GM18873 (cell line): ENCODE results near the gene LMTK3.

Experiments used
- ATAC-seq: cut with Tn5 transposase; IDR thresholded peaks from one replicate; pipeline ENCODE4 v1.9.1; 2021; ENCODE audit warnings: mild to moderate bottlenecking, moderate library complexity, moderate number of reproducible peaks; ENCODE audit not compliant: unreplicated experiment, low FRiP score

LMTK3 gene

DNA sequence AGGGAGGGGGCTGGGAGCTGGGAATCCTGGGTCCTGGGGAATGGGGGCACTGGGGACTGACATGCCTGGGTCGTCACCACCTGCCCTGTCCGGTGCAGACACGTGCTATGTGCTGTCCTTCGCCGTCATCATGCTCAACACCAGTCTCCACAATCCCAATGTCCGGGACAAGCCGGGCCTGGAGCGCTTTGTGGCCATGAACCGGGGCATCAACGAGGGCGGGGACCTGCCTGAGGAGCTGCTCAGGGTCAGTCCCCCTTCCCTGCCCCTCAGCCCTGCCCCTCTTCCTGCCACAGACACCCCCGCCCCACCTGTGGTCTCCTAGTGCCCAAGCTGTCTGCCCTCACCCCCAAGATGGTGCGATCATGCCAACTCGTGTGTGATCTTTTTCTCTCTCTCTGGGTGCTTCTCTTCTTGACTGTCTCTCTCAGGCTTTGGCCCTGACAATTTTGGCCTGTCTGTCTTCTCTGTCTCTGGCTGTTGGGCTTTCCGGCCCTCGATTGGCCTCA, 37.5 kb downstream of the LMTK3 start:
- no peak for ATAC-seq

DNA sequence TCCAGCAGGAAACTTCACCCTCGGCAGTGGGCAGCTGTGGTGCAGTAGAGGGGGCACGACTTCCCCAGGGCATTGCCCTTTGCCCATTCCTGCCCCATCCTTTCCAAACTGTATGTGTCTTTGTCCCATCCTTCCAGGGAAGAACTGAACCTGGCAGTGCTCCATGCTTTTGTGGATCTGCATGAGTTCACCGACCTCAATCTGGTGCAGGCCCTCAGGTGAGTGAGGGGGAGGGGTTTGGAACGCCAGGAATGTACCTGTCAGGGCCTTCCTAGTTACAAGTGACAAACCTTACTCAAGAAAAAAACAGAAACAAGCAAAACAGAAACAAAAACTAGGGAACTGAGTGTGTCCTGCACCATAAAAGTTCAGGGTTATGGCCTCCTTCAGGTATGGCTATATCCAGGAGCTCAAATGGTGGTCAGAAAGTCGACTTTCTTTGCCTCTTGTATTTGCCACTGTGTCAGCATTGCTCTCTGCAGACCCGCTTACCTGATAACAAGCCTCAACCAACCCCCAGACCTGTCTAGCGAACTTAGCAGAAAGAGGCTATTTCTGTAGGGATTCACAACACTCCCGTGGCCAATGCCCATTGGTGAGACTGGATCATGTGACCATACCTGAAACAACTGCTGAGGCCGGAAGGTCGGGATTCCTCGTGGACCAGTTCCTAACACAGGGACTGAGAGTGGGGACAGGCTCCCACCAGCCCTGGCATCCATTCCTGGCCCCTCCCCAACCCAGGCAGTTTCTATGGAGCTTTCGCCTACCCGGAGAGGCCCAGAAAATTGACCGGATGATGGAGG, 38.3 kb downstream of the LMTK3 start:
- no peak for ATAC-seq

DNA sequence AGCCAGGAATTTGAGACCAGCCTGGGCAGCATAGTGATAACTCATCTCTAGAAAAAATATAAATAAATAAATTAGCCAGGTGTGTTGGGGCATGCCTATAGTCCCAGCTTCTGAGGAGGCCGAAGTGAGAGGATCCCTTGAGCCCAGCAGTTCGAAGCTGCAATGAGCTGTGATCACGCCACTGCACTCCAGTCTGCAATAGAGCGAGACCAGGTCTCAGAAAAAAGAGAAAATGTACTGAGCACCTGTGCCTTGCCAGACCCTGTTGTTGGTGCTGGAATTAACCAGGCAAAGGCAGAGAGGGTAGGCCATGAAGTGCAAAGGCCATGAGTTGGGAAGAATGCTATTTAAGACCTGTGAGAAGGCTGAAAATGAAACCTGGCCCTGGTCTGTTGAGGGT, 39.8 kb downstream of the LMTK3 start:
- ATAC-seq, result no peak

DNA sequence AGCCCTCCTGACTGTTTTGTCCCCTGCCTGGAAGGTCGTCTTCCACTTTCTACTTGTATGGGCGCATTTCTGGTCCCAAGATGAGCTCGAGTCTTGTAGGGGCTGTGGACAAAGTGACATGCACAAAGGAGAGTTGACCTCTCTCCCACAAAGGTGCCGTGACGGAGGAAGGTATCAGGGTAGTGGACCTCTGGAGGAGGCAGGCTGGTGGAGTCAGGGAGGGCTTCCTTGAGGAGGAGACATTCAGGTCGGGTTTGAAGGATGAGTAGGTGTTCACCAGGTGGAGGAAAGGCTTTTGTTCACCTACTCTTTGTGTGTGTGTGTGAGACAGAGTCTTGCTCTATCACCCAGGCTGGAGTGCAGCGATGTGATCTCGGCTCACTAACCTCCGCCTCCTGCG, 40.8 kb downstream of the LMTK3 start:
- no peak for ATAC-seq

- ATAC-seq, result no peak
These were observed 41.5 kb downstream of the LMTK3 start for GRCh38 chr19:48469934-48470680.

DNA sequence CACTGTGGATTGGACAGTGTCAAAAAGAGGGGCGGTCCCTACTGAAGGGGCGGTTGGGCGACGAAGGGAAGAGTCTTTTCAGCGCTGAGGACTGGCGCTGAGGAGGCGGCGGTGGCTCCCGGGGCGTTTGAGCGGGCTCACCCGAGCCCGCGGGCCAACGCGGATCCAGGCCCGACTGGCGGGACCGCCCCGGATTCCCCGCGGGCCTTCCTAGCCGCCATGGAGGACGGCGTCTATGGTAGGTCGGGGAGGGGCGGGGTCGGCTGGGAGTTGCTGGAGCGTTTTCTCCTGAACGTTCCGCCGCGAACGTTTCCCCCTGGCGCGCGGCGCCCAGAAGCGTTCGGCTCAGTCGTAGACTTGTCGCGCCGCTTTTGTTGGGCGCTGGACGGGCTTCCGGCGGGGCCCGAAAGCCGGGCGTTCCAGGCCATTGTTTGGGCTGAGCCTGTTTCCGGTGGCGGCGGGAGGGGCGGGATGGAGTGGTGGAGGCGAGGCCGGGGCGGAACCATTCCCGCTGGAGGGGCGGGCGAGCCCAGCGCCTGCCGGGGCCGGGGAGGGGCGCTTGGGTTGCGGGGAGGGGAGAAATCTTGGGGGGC, 42.2 kb downstream of the LMTK3 start, which contains the start of gene CYTH2:
CYTH2 (plus strand) TSS at position 81 of the 593 bp plus-strand sequence; CDS start at position 220, 139 bp downstream.
- peak; percentile 10 for ATAC-seq

GRCh38 chr19:48468772-48469288, 42.8 kb downstream of the LMTK3 start:
- ATAC-seq, result peak; percentile 93

DNA sequence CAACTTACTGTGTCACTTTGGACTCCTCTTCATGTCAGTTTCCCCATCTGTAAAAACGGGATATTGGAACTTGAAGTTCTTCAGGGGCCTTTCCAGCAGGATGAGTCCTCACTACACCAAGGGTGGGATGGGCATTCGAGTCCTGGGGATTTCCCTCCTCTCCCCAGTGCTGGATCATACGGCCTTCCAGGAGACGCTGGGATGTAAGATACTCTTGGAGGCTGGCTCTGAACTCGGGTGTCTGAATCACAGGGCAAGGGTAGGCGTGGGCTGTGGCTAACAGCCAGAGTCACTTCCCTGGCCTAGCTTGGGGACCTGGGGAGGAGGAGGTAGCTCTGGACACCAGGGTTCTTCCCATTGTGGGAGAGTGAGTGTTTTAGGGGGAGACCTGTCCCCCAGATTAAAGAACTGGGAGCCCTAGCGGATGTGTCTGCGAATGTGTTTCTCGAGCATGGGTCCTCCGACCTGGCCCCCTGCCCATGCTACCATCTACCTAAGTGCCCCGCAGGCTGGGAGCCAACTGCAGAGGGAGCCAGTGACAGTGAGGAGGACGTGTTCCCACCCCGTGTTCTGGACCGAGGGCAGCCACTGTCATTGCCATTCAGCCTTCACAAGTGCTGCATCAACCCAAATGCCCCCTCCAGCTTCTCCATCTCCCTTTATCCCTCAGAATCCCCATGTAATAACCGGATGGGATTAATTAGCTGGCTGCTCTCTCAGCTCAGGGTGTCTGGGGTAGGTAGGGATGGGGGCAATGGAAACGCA, 44.9 kb downstream of the LMTK3 start:
- ATAC-seq, result no peak

GRCh38 chr19:48465215-48465614, 46.4 kb downstream of the LMTK3 start:
- ATAC-seq, result no peak

- no peak for ATAC-seq
These were observed 49.5 kb downstream of the LMTK3 start for GRCh38 chr19:48461982-48462655.

DNA sequence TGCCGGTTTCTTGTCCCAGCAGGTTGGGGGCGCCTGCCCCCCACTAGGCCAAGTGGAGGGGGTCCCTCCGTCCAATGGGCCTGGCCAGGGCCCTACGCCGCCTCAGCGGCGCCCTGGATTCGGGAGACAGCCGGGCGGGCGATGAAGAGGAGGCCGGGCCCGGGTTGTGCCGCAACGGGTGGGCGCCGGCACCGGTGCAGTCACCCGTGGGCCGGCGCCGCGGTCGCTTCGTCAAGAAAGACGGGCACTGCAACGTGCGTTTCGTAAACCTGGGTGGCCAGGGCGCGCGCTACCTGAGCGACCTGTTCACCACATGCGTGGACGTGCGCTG, 50.0 kb downstream of the LMTK3 start:
- ATAC-seq, result no peak

GRCh38 chr19:48458016-48458415, 53.6 kb downstream of the LMTK3 start:
- no peak for ATAC-seq

DNA sequence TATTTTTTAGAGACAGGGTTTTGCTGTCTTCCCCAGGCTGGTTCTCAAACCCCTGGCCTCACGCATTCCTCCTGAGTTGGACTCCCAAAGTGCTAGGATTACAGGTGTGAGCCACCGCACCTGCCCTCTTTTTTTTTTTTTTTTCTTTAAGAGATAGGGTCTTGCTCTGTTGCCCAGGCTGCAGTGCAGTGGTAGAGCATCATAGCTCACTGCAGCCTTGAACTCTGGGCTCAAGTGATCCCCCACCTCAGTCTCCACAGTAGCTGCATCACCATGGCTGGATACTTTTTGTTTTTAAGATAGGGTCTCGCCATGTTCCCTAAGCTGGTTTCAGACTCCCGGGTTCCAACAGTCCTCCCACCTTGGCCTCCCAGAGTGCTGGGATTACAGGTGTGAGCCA, 54.8 kb downstream of the LMTK3 start:
- no peak for ATAC-seq

DNA sequence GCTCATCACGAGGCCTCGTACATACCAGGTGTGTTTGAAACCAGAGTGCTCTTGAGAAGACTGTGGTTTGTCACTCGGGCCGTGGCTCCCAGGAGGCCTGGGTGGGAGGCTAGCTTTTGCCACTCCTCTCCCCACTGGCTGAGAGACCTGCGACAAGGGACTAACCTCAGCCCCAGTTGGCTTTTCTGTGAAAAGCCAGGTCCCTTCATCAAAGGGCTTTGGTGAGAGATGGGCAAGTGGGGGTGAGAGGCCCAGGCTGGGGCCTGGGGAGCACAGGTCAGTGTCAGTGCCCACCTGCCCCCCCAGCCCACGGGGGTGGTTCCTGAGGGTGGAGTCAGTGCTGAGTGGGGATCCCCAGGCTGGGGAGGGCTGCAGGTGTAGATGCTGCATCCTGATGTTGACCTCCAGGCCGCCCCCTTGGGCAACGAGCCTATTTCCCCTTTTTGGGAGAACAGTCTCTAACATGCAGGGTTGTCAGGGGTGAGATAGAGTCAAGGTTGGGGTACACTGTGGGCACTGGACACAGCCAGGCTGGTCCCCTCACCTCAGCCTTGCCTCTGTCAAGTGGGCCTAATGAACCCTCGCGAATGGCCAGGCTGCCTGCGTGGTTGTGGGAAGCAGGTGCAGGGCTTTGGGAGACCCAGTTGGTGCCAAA, 55.6 kb downstream of the LMTK3 start:
- ATAC-seq, result no peak

GRCh38 chr19:48455171-48455907, 56.3 kb downstream of the LMTK3 start, which contains the start of gene KCNJ14:
Gene KCNJ14 (plus strand): TSS chr19:48455574. CDS start chr19:48461725, 6,151 bp downstream.
- ATAC-seq, result no peak

DNA sequence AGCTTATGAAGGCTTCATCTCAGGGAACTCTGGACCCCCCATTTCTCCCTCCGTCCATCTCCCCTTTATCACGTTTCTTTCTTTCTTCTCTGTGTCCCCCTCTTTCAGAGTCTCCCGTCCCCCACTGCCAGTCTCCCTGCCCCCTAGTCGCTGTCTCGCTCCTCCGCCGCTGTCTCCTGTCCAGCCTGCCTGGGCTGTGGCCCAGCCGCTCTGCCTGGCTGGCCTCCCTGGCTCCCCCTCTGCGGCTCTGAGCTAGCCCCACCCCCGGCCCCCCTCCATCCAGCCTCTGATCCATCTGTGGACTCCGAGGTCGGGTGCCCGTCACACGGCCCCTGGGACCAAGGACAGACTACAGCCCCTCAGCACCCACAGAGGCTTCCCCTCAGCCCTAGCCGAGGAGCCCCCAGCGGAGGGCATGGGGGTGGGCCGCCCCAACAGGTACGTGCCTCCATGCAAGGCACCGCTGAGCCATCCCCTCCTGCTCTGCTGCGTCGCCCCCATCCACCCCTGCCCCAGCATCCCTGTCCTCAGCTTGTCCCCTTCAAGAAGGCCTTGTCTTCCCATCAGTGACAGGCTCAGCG, 57.4 kb downstream of the LMTK3 start:
- ATAC-seq, result no peak

- no peak for ATAC-seq
These were observed 59.1 kb downstream of the LMTK3 start for GRCh38 chr19:48452289-48453190.
